CD4-positive, alpha-beta T cell (primary cell): ENCODE data around the gene CLIC5. TPM values are rescaled to one million over a fixed set of nuclear protein-coding genes. Genes with fewer than 3 reads are reported as not detected.

Experiments
- ATAC-seq: fragments of 200-7000 bp; cut with Tn5 transposase; one replicate; pipeline ENCODE4 v1.10.0; 2022; ENCODE audit warnings: mild to moderate bottlenecking; ENCODE audit not compliant: poor library complexity
- CTCF ChIA-PET: fragments of 350-600 bp; sonication (Branson Sonifier 250); formaldehyde crosslinking; loops from one replicate; lab custom pipeline; 2021; ENCODE audit warnings: antibody characterized with exemption, inconsistent platforms; lab: Charles Lee
- POLR2A ChIA-PET: fragments of 350-600 bp; sonication (Branson Sonifier 250); formaldehyde crosslinking; loops from one replicate; lab custom pipeline; 2021; ENCODE audit warnings: antibody characterized with exemption, inconsistent platforms; lab: Charles Lee
- DNase-seq, 14 experiments: peaks; one replicate each; pipeline ENCODE4 v3.0.0-alpha.2; 2013 to 2020; ENCODE audit warnings: mixed read lengths in 2 of 14
- H3K27ac ChIP-seq, 2 donors: one replicate each; pipeline versions ENCODE4 v1.5.1 to v1.7.0; 2013; ENCODE audit warnings: low read length in 2 of 2, low read depth in 1 of 2, mild to moderate bottlenecking in 1 of 2
- H3K27me3 ChIP-seq, 2 experiments: 1 replicate in 1 of 2; 2 replicates in 1 of 2; pipeline versions ENCODE4 v1.6.1 to v1.7.0; 2013; ENCODE audit warnings: low read length in 2 of 2, control low read depth in 1 of 2, mild to moderate bottlenecking in 1 of 2, moderate library complexity in 1 of 2; ENCODE audit not compliant: insufficient read depth in 2 of 2, control insufficient read depth in 1 of 2
- H3K36me3 ChIP-seq: one replicate; pipeline ENCODE4 v1.6.1; 2013; ENCODE audit warnings: low read length, control low read depth; ENCODE audit not compliant: insufficient read depth
- H3K4me1 ChIP-seq: one replicate; pipeline ENCODE4 v1.6.1; 2013; ENCODE audit warnings: low read length, control low read depth; ENCODE audit not compliant: insufficient read depth
- H3K4me3 ChIP-seq: one replicate; pipeline ENCODE4 v1.5.1; 2013; ENCODE audit warnings: mild to moderate bottlenecking, low read length, moderate library complexity
- H3K9me3 ChIP-seq, 2 experiments: 1 replicate in 1 of 2; 2 replicates in 1 of 2; pipeline versions ENCODE4 v1.6.1 to v1.7.0; 2013; ENCODE audit warnings: low read length in 2 of 2, mild to moderate bottlenecking in 2 of 2, control low read depth in 1 of 2, moderate library complexity in 1 of 2; ENCODE audit not compliant: control insufficient read depth in 1 of 2, insufficient read depth in 1 of 2
- H3K27ac Mint-ChIP-seq: one replicate; pipeline ENCODE4 v1.8.0; 2020; ENCODE audit warnings: mixed read lengths
- H3K27me3 Mint-ChIP-seq: one replicate; pipeline ENCODE4 v1.8.0; 2021; ENCODE audit warnings: mixed read lengths
- H3K36me3 Mint-ChIP-seq: one replicate; pipeline ENCODE4 v1.8.0; 2021; ENCODE audit warnings: low read depth, mixed read lengths
- H3K4me1 Mint-ChIP-seq: one replicate; pipeline ENCODE4 v1.8.0; 2021; ENCODE audit warnings: low read depth, mixed read lengths
- H3K4me3 Mint-ChIP-seq: one replicate; pipeline ENCODE4 v1.8.0; 2020; ENCODE audit warnings: mild to moderate bottlenecking, mixed read lengths
- H3K9me3 Mint-ChIP-seq: one replicate; pipeline ENCODE4 v1.8.0; 2020; ENCODE audit warnings: mixed read lengths
- CTCF ChIP-seq: fragments of 200-600 bp; IDR thresholded peaks from one replicate; pipeline ENCODE4 v1.8.0; 2022; ENCODE audit warnings: antibody characterized with exemption, mild to moderate bottlenecking
- intact Hi-C, 2 experiments: fragments of 100-400 bp; cut with DNase I in 1 of 2; cut with micrococcal nuclease in 1 of 2; formaldehyde crosslinking; loops; one replicate each; pipeline versions ENCODE4 v1.15.1 to v1.9.0; 2023 to 2025; cut with DNase I, micrococcal nuclease
- total RNA-seq, 174 experiments: library from RNA in 2 of 174; stranded (reverse) in 2 of 174; gene quantifications; one replicate each; pipeline ENCODE4 v1.2.3 and lab custom pipeline; 2021 to 2026

The CLIC5 gene
- total RNA-seq, 2 experiments from 2014 or later, result 2.5 to 2.8 TPM

GRCh38 chr6:46050845-46051405 lies 35.3 kb upstream of the CLIC5 start:
- H3K9me3 ChIP-seq, result no peaks in the 10 kb centered on the region
- no peak for DNase-seq
- H3K27ac Mint-ChIP-seq, result no peak overlapping the region
- H3K27ac ChIP-seq, result no peak overlapping the region
- H3K4me1 ChIP-seq, result no peaks in the 10 kb centered on the region
- no peak for TF ChIP-seq CTCF
- H3K27me3 ChIP-seq, result no peaks in the 10 kb centered on the region
- peaks cover 17% of the 10 kb centered on the region for H3K27me3 Mint-ChIP-seq
- ATAC-seq, result no peak
- no peaks in the 10 kb centered on the region for H3K4me1 Mint-ChIP-seq
- no peak overlapping the region for H3K4me3 Mint-ChIP-seq
- H3K4me3 ChIP-seq, result no peak overlapping the region
- intact Hi-C loops, result no loop called here
- H3K36me3 ChIP-seq, result no peaks in the 10 kb centered on the region
- no peaks in the 10 kb centered on the region for H3K9me3 Mint-ChIP-seq
- H3K36me3 Mint-ChIP-seq, result no peaks in the 10 kb centered on the region
- ChIA-PET CTCF (no interaction called here), POLR2A (no interaction called here)

- Histone ChIP-seq H3K36me3 (no peaks in the 10 kb centered on the region), H3K27ac (no peak overlapping the region), H3K27me3 (no peaks in the 10 kb centered on the region), H3K9me3 (no peaks in the 10 kb centered on the region), H3K4me3 (no peak overlapping the region), H3K4me1 (no peaks in the 10 kb centered on the region)
- CTCF ChIA-PET, result no interaction called here
- H3K4me3 Mint-ChIP-seq, result no peak overlapping the region
- no peaks in the 10 kb centered on the region for H3K36me3 Mint-ChIP-seq
- H3K4me1 Mint-ChIP-seq, result no peaks in the 10 kb centered on the region
- H3K9me3 Mint-ChIP-seq, result no peaks in the 10 kb centered on the region
- POLR2A ChIA-PET, result no interaction called here
- TF ChIP-seq CTCF, result no peak
- no peak for ATAC-seq
- H3K27me3 Mint-ChIP-seq, result peaks cover 12% of the 10 kb centered on the region
- DNase-seq, result no peak
- intact Hi-C loops, result no loop called here
- H3K27ac Mint-ChIP-seq, result no peak overlapping the region
Observed at GRCh38 chr6:46048646-46049297, 33.1 kb upstream of the CLIC5 start.

- no peaks in the 10 kb centered on the region for H3K4me1 Mint-ChIP-seq
- no peak for ATAC-seq
- intact Hi-C loops, result no loop called here
- no peak for DNase-seq
- no peaks in the 10 kb centered on the region for H3K36me3 ChIP-seq
- peaks cover 12% of the 10 kb centered on the region for H3K27me3 Mint-ChIP-seq
- TF ChIP-seq CTCF, result no peak
- CTCF ChIA-PET, result no interaction called here
- no peaks in the 10 kb centered on the region for H3K9me3 Mint-ChIP-seq
- no peaks in the 10 kb centered on the region for H3K36me3 Mint-ChIP-seq
- no peaks in the 10 kb centered on the region for H3K9me3 ChIP-seq
- no peak overlapping the region for H3K4me3 Mint-ChIP-seq
- no peaks in the 10 kb centered on the region for H3K4me1 ChIP-seq
- no peaks in the 10 kb centered on the region for H3K27me3 ChIP-seq
- no peak overlapping the region for H3K4me3 ChIP-seq
- H3K27ac ChIP-seq, result no peak overlapping the region
- no peak overlapping the region for H3K27ac Mint-ChIP-seq
- POLR2A ChIA-PET, result no interaction called here
Observed at GRCh38 chr6:46046558-46047174, 31.0 kb upstream of the CLIC5 start.
